Ovary (tissue), 9 donors: ENCODE results near the gene BCL2A1. TPM values are rescaled to one million over a fixed set of nuclear protein-coding genes. Genes with fewer than 3 reads are reported as not detected.

ENCODE experiments used
- DNase-seq, 5 donors: peaks; one replicate each; pipeline ENCODE4 v3.0.0-alpha.2; 2019 to 2020
- H3K27ac ChIP-seq, 2 donors: fragments of 200-600 bp; one replicate each; pipeline versions ENCODE4 v1.5.1 to v1.8.0; 2019 to 2022
- H3K27me3 ChIP-seq: fragments of 200-600 bp; one replicate; pipeline ENCODE4 v1.8.0; 2022
- H3K36me3 ChIP-seq: fragments of 200-600 bp; sonication (generic); one replicate; pipeline ENCODE4 v1.5.1; 2019
- H3K4me1 ChIP-seq: one replicate; pipeline ENCODE4 v1.8.1; 2013; ENCODE audit warnings: mild to moderate bottlenecking, moderate library complexity; ENCODE audit not compliant: insufficient read depth
- H3K4me3 ChIP-seq: fragments of 200-600 bp; sonication (generic); one replicate; pipeline ENCODE4 v1.5.1; 2017
- H3K9me3 ChIP-seq, 2 donors: fragments of 200-600 bp in 1 of 2; sonication (generic) in 1 of 2; one replicate each; pipeline versions ENCODE4 v1.5.1 to v1.8.1; 2013 to 2019; ENCODE audit warnings: mild to moderate bottlenecking in 1 of 2, moderate library complexity in 1 of 2
- CTCF ChIP-seq, 3 donors: fragments of 450-650 bp in 2 of 3; fragments of 200-600 bp in 1 of 3; IDR thresholded peaks; one replicate each; pipeline versions ENCODE4 v1.5.1 to v1.8.0; 2016 to 2022; ENCODE audit warnings: antibody characterized with exemption in 3 of 3, mild to moderate bottlenecking in 1 of 3
- EP300 ChIP-seq: sonication (generic); formaldehyde crosslinking; IDR thresholded peaks from one replicate; pipeline ENCODE4 v1.6.1; 2017; ENCODE audit warnings: antibody characterized with exemption
- POLR2A ChIP-seq: fragments of 450-650 bp; IDR thresholded peaks from one replicate; pipeline ENCODE4 v1.6.1; 2017; ENCODE audit warnings: antibody characterized with exemption, mild to moderate bottlenecking, moderate library complexity
- WGBS, 3 donors: extraction: QIAGEN DNeasy Blood & Tissue Kit in 1 of 3; methylation state at CpG; one replicate each; pipeline versions ENCODE4 v1.1.5 to v1.1.7; 2013 to 2017; 5-methylcytosine and 5-hydroxymethylcytosine counted together
- intact Hi-C, 4 donors: fragments of 100-400 bp; cut with DNase I; formaldehyde crosslinking; loops; one replicate each; pipeline versions ENCODE4 v1.11.0 to v1.15.1; 2022 to 2023
- polyA plus RNA-seq, 2 donors: library from polyadenylated mRNA; stranded (reverse); fragments of 200-250 nt in 1 of 2; fragments of 350-450 nt in 1 of 2; fragmentation: Illumina TruSeq in 1 of 2; extraction: RNeasy Lipid Tissue Mini Kit (QIAGEN cat#74804) in 1 of 2; gene quantifications; one replicate each; pipeline ENCODE4 v1.2.3, GENCODE V29; 2013 to 2014
- total RNA-seq, 7 donors: library from RNA; depleted of rRNA in 2 of 7; stranded (reverse); fragments of >200 nt in 2 of 7; fragmentation: NEBNext Ultra II Directional in 3 of 7; extraction: Animal tissue kit (Norgen Biotek cat#: 25700) in 3 of 7; gene quantifications; one replicate each; pipeline versions ENCODE4 v1.1.0 to v1.2.4, GENCODE V29; 2016 to 2023
- donor health status: DM: no; HTN: no; CAD: no; lungs with moderate emphysema.
- donor health status: DM: no; HTN: no; CAD: no.
- donor health status: Bipolar disorder and iron deficiency.
- donor health status: DM: yes; HTN: yes; CAD: no.
- donor health status: DM: no; HTN: no; CAD: no.
- donor health status: DM: yes; HTN: yes; CAD: no.

BCL2A1 gene
- total and polyA plus RNA-seq, 9 donors: 0.48 to 4.0 (median 1.2) TPM; not detected in 1

- intact Hi-C loops: no loop called here
Observed at GRCh38 chr15:80010131-80010673, 39.2 kb upstream of the BCL2A1 start.

GRCh38 chr15:80007532-80007931 lies 36.5 kb upstream of the BCL2A1 start:
- WGBS, 3 donors: 83 to 87% (median 86%) methylated on average over 5 of the region's 5 CpGs
- no peak for TF ChIP-seq POLR2A
- no peak for TF ChIP-seq EP300
- TF ChIP-seq CTCF (IDR thresholded peaks at IDR 0.05): no peak
- intact Hi-C loops: no loop called here
- Histone ChIP-seq H3K4me1 (no peaks in the 10 kb centered on the region), H3K27me3 (no peaks in the 10 kb centered on the region), H3K4me3 (no peak overlapping the region), H3K9me3 (no peaks in the 10 kb centered on the region), H3K36me3 (no peaks in the 10 kb centered on the region), H3K27ac (no peak overlapping the region)
- no peak for DNase-seq

More at GRCh38 chr15:80010131-80010673, 39.2 kb upstream of the BCL2A1 start:
- TF ChIP-seq EP300 (no peak), CTCF (IDR thresholded peaks at IDR 0.05) (no peak), POLR2A (no peak)
- DNase-seq: no peak
- H3K27me3 ChIP-seq: no peaks in the 10 kb centered on the region
- H3K36me3 ChIP-seq: no peaks in the 10 kb centered on the region
- 79 to 85% (median 82%) methylated on average over 6 of the region's 6 CpGs for WGBS, 3 donors
- no peaks in the 10 kb centered on the region for H3K4me1 ChIP-seq
- no peak overlapping the region for H3K27ac ChIP-seq
- no peak overlapping the region for H3K4me3 ChIP-seq
- H3K9me3 ChIP-seq: no peaks in the 10 kb centered on the region

- Histone ChIP-seq H3K4me3 (no peak overlapping the region), H3K9me3 (no peaks in the 10 kb centered on the region), H3K4me1 (no peaks in the 10 kb centered on the region), H3K27me3 (no peaks in the 10 kb centered on the region), H3K36me3 (no peaks in the 10 kb centered on the region), H3K27ac (no peak overlapping the region)
- DNase-seq: no peak
- WGBS, 3 donors: 64 to 78% (median 70%) methylated on average over 5 of the region's 5 CpGs
- intact Hi-C loops: no loop called here
- TF ChIP-seq CTCF (IDR thresholded peaks at IDR 0.05): no peak
- no peak for TF ChIP-seq EP300
- no peak for TF ChIP-seq POLR2A
Observed at GRCh38 chr15:80006946-80007345, 36.0 kb upstream of the BCL2A1 start.

- H3K4me3 ChIP-seq: no peak overlapping the region
- no peaks in the 10 kb centered on the region for H3K9me3 ChIP-seq
- H3K4me1 ChIP-seq: no peaks in the 10 kb centered on the region
- TF ChIP-seq CTCF (IDR thresholded peaks at IDR 0.05) (no peak), EP300 (no peak), POLR2A (no peak)
- intact Hi-C loops: no loop called here
- no peak overlapping the region for H3K27ac ChIP-seq
- H3K27me3 ChIP-seq: no peaks in the 10 kb centered on the region
- H3K36me3 ChIP-seq: no peaks in the 10 kb centered on the region
- 84 to 96% (median 95%) methylated on average over 6 of the region's 6 CpGs for WGBS, 3 donors
- no peak for DNase-seq
Observed at GRCh38 chr15:80003934-80004472, 33.0 kb upstream of the BCL2A1 start.
